ENCODE results near the gene STXBP1. TPM values are rescaled to one million over a fixed set of nuclear protein-coding genes. Genes with fewer than 3 reads are reported as not detected.

The STXBP1 gene
- total and polyA plus RNA-seq, 2 experiments from 2014 or later = 48.6 to 50.4 TPM

DNA sequence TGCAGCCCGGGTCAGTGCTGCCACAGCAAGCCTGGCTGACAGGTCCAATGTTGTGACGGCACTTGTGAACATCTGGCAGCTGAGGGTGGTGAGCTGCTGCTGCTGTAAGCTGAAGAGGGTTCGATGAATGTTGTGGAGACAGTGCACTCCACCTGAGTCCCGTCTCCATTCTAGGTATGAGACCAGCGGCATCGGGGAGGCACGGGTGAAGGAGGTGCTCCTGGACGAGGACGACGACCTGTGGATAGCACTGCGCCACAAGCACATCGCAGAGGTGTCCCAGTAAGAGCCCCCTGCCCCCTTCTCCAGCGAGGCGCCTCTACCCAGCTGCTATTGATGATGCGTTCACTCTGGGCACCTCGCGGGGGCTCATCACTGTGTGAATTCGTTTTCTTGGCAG, 55.8 kb downstream of the STXBP1 start:
- peaks cover 35% of the 10 kb centered on the region for H3K36me3 Mint-ChIP-seq (ENCODE audit: low read depth)

More for the DNA sequence above, 55.8 kb downstream of the STXBP1 start:
- Histone ChIP-seq H4K20me1 (replicated peaks; ENCODE audit: insufficient read depth) (no peaks in the 10 kb centered on the region; the same call in 1 of the 2 replicates), H3K4me1 (ENCODE audit: insufficient read depth) (no peaks in the 10 kb centered on the region), H3K9me2 (ENCODE audit: insufficient read depth) (no peaks in the 10 kb centered on the region), H2AFZ (no peak overlapping the region), H3K4me3 (no peak overlapping the region), H3F3A (replicated peaks; ENCODE audit: low read depth) (no peaks in the 10 kb centered on the region), H3K27ac (ENCODE audit: low read depth) (no peak overlapping the region), H3K79me2 (replicated peaks; ENCODE audit: insufficient read depth) (no peaks in the 10 kb centered on the region), H3K36me3 (ENCODE audit: insufficient read depth) (peaks cover 16% of the 10 kb centered on the region), H3K4me2 (no peak overlapping the region), H3K27me3 (ENCODE audit: insufficient read depth) (no peaks in the 10 kb centered on the region)
- H3K27me3 Mint-ChIP-seq (ENCODE audit: insufficient read depth, low read depth, poor library complexity) = no peaks in the 10 kb centered on the region
- H3K9me3 Mint-ChIP-seq = no peaks in the 10 kb centered on the region
- TF ChIP-seq, protein P1, sequence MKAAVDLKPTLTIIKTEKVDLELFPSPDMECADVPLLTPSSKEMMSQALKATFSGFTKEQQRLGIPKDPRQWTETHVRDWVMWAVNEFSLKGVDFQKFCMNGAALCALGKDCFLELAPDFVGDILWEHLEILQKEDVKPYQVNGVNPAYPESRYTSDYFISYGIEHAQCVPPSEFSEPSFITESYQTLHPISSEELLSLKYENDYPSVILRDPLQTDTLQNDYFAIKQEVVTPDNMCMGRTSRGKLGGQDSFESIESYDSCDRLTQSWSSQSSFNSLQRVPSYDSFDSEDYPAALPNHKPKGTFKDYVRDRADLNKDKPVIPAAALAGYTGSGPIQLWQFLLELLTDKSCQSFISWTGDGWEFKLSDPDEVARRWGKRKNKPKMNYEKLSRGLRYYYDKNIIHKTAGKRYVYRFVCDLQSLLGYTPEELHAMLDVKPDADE (IDR thresholded peaks at IDR 0.05) = no peak
- TF ChIP-seq EZH2phosphoT487 (IDR thresholded peaks at IDR 0.05; ENCODE audit: unreplicated experiment) = no peak
- no peak for TF ChIP-seq NANOG (IDR thresholded peaks at IDR 0.05; ENCODE audit: borderline replicate concordance)
- no peak for TF ChIP-seq STAT1 (IDR thresholded peaks at IDR 0.05; ENCODE audit: unreplicated experiment)
- no peak for TF ChIP-seq POLR2AphosphoS5 (IDR thresholded peaks at IDR 0.05; ENCODE audit: low read depth)
- no peak for TF ChIP-seq ZNF114 (CRISPR knock-in tag; IDR thresholded peaks at IDR 0.05)
- TF ChIP-seq ZNF331 (CRISPR knock-in tag; IDR thresholded peaks at IDR 0.05; ENCODE audit: low read depth) = no peak
- TF ChIP-seq, protein P2, sequence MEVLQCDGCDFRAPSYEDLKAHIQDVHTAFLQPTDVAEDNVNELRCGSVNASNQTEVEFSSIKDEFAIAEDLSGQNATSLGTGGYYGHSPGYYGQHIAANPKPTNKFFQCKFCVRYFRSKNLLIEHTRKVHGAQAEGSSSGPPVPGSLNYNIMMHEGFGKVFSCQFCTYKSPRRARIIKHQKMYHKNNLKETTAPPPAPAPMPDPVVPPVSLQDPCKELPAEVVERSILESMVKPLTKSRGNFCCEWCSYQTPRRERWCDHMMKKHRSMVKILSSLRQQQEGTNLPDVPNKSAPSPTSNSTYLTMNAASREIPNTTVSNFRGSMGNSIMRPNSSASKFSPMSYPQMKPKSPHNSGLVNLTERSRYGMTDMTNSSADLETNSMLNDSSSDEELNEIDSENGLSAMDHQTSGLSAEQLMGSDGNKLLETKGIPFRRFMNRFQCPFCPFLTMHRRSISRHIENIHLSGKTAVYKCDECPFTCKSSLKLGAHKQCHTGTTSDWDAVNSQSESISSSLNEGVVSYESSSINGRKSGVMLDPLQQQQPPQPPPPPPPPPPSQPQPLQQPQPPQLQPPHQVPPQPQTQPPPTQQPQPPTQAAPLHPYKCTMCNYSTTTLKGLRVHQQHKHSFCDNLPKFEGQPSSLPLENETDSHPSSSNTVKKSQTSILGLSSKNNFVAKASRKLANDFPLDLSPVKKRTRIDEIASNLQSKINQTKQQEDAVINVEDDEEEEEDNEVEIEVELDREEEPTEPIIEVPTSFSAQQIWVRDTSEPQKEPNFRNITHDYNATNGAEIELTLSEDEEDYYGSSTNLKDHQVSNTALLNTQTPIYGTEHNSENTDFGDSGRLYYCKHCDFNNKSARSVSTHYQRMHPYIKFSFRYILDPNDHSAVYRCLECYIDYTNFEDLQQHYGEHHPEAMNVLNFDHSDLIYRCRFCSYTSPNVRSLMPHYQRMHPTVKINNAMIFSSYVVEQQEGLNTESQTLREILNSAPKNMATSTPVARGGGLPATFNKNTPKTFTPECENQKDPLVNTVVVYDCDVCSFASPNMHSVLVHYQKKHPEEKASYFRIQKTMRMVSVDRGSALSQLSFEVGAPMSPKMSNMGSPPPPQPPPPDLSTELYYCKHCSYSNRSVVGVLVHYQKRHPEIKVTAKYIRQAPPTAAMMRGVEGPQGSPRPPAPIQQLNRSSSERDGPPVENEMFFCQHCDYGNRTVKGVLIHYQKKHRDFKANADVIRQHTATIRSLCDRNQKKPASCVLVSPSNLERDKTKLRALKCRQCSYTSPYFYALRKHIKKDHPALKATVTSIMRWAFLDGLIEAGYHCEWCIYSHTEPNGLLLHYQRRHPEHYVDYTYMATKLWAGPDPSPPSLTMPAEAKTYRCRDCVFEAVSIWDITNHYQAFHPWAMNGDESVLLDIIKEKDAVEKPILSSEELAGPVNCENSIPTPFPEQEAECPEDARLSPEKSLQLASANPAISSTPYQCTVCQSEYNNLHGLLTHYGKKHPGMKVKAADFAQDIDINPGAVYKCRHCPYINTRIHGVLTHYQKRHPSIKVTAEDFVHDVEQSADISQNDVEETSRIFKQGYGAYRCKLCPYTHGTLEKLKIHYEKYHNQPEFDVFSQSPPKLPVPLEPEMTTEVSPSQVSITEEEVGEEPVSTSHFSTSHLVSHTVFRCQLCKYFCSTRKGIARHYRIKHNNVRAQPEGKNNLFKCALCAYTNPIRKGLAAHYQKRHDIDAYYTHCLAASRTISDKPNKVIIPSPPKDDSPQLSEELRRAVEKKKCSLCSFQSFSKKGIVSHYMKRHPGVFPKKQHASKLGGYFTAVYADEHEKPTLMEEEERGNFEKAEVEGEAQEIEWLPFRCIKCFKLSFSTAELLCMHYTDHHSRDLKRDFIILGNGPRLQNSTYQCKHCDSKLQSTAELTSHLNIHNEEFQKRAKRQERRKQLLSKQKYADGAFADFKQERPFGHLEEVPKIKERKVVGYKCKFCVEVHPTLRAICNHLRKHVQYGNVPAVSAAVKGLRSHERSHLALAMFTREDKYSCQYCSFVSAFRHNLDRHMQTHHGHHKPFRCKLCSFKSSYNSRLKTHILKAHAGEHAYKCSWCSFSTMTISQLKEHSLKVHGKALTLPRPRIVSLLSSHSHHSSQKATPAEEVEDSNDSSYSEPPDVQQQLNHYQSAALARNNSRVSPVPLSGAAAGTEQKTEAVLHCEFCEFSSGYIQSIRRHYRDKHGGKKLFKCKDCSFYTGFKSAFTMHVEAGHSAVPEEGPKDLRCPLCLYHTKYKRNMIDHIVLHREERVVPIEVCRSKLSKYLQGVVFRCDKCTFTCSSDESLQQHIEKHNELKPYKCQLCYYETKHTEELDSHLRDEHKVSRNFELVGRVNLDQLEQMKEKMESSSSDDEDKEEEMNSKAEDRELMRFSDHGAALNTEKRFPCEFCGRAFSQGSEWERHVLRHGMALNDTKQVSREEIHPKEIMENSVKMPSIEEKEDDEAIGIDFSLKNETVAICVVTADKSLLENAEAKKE (CRISPR knock-in tag; IDR thresholded peaks at IDR 0.05) = no peak
- TF ChIP-seq, protein P3, sequence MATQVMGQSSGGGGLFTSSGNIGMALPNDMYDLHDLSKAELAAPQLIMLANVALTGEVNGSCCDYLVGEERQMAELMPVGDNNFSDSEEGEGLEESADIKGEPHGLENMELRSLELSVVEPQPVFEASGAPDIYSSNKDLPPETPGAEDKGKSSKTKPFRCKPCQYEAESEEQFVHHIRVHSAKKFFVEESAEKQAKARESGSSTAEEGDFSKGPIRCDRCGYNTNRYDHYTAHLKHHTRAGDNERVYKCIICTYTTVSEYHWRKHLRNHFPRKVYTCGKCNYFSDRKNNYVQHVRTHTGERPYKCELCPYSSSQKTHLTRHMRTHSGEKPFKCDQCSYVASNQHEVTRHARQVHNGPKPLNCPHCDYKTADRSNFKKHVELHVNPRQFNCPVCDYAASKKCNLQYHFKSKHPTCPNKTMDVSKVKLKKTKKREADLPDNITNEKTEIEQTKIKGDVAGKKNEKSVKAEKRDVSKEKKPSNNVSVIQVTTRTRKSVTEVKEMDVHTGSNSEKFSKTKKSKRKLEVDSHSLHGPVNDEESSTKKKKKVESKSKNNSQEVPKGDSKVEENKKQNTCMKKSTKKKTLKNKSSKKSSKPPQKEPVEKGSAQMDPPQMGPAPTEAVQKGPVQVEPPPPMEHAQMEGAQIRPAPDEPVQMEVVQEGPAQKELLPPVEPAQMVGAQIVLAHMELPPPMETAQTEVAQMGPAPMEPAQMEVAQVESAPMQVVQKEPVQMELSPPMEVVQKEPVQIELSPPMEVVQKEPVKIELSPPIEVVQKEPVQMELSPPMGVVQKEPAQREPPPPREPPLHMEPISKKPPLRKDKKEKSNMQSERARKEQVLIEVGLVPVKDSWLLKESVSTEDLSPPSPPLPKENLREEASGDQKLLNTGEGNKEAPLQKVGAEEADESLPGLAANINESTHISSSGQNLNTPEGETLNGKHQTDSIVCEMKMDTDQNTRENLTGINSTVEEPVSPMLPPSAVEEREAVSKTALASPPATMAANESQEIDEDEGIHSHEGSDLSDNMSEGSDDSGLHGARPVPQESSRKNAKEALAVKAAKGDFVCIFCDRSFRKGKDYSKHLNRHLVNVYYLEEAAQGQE (IDR thresholded peaks at IDR 0.05; ENCODE audit: unreplicated experiment) = no peak
- TF ChIP-seq, protein P4, sequence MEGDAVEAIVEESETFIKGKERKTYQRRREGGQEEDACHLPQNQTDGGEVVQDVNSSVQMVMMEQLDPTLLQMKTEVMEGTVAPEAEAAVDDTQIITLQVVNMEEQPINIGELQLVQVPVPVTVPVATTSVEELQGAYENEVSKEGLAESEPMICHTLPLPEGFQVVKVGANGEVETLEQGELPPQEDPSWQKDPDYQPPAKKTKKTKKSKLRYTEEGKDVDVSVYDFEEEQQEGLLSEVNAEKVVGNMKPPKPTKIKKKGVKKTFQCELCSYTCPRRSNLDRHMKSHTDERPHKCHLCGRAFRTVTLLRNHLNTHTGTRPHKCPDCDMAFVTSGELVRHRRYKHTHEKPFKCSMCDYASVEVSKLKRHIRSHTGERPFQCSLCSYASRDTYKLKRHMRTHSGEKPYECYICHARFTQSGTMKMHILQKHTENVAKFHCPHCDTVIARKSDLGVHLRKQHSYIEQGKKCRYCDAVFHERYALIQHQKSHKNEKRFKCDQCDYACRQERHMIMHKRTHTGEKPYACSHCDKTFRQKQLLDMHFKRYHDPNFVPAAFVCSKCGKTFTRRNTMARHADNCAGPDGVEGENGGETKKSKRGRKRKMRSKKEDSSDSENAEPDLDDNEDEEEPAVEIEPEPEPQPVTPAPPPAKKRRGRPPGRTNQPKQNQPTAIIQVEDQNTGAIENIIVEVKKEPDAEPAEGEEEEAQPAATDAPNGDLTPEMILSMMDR (conservative IDR thresholded peaks at IDR 0.05; ENCODE audit: low read depth in 2 of 2) = no peak
- no peak for TF ChIP-seq EZH2 (IDR thresholded peaks at IDR 0.05; ENCODE audit: low read depth, unreplicated experiment)
- no peak for TF ChIP-seq JUNB (IDR thresholded peaks at IDR 0.05; ENCODE audit: unreplicated experiment)
- TF ChIP-seq CREB1 (CRISPR knock-in tag; IDR thresholded peaks at IDR 0.05; ENCODE audit: low read depth) = no peak
- H3K27ac Mint-ChIP-seq = no peak overlapping the region
- DNase-seq (ENCODE audit: low spot score) = no peak
- no peaks in the 10 kb centered on the region for H3K4me1 Mint-ChIP-seq
- H3K4me3 Mint-ChIP-seq = no peak overlapping the region
- no peak for ATAC-seq

All from GM23338 (cell line).